Sigmoid colon (tissue), 7 donors: Measurements from ENCODE around the gene CDH15. TPM values are rescaled to one million over a fixed set of nuclear protein-coding genes. Genes with fewer than 3 reads are reported as not detected.

Experiments used
- DNase-seq: peaks from one replicate; pipeline ENCODE4 v3.0.0-alpha.2; 2019
- H3K27ac ChIP-seq, 4 donors: fragments of 200-600 bp; sonication (generic); one replicate each; pipeline ENCODE4 v1.5.1; 2016 to 2019; ENCODE audit warnings: mild to moderate bottlenecking in 1 of 4
- H3K27me3 ChIP-seq, 3 donors: fragments of 200-600 bp; sonication (generic); one replicate each; pipeline ENCODE4 v1.5.1; 2019; ENCODE audit warnings: mild to moderate bottlenecking in 1 of 3
- H3K36me3 ChIP-seq, 4 donors: fragments of 200-600 bp; sonication (generic); one replicate each; pipeline ENCODE4 v1.5.1; 2016 to 2019
- H3K4me1 ChIP-seq, 4 donors: fragments of 200-600 bp; sonication (generic); one replicate each; pipeline ENCODE4 v1.5.1; 2017 to 2019
- H3K4me3 ChIP-seq, 4 donors: fragments of 200-600 bp; sonication (generic); one replicate each; pipeline ENCODE4 v1.5.1; 2017 to 2019; ENCODE audit warnings: mild to moderate bottlenecking in 2 of 4, moderate library complexity in 1 of 4
- H3K9me3 ChIP-seq, 4 donors: fragments of 200-600 bp in 3 of 4; sonication (generic) in 3 of 4; one replicate each; pipeline versions ENCODE4 v1.5.1 to v1.6.1; 2013 to 2019
- EP300 ChIP-seq, 4 donors: sonication (generic); formaldehyde crosslinking; IDR thresholded peaks; one replicate each; pipeline ENCODE4 v1.6.1; 2017; ENCODE audit warnings: antibody characterized with exemption in 4 of 4
- POLR2A ChIP-seq, 2 donors: fragments of 450-650 bp; IDR thresholded peaks; one replicate each; pipeline ENCODE4 v1.6.1; 2016; ENCODE audit warnings: antibody characterized with exemption in 2 of 2, mild to moderate bottlenecking in 2 of 2, moderate library complexity in 2 of 2
- POLR2AphosphoS5 ChIP-seq, 4 donors: sonication (generic); formaldehyde crosslinking; IDR thresholded peaks; one replicate each; pipeline ENCODE4 v1.6.1; 2017; ENCODE audit warnings: antibody characterized with exemption in 4 of 4
- WGBS, 2 donors: extraction: QIAGEN DNeasy Blood & Tissue Kit; methylation state at CpG; one replicate each; pipeline ENCODE4 v1.1.7; 2013; 5-methylcytosine and 5-hydroxymethylcytosine counted together
- intact Hi-C: fragments of 100-400 bp; cut with DNase I; formaldehyde crosslinking; loops from one replicate; pipeline ENCODE4 v1.15.1; 2023
- polyA plus RNA-seq, 3 donors: library from polyadenylated mRNA; stranded (reverse); fragments of 200-250 nt; gene quantifications; one replicate each; pipeline ENCODE4 v1.2.3, GENCODE V29; 2013
- total RNA-seq, 4 donors: library from RNA; depleted of rRNA; stranded (reverse); fragments of >200 nt; gene quantifications; one replicate each; pipeline ENCODE4 v1.1.0, GENCODE V29; 2016
- TF ChIP-seq, protein P1 (sequence below), 4 experiments: fragments of 450-650 bp in 3 of 4; fragments of 200-600 bp in 1 of 4; IDR thresholded peaks; one replicate each; pipeline ENCODE4 v1.5.1; 2016 to 2019; ENCODE audit warnings: antibody characterized with exemption in 4 of 4, mild to moderate bottlenecking in 3 of 4, moderate library complexity in 2 of 4
- donor health status: healthy with polysubstance abuse.
- donor health status: Bipolar disorder and iron deficiency.
- donor health status: healthy.

The CDH15 gene
- total and polyA plus RNA-seq, 7 donors = 0.01 TPM; not detected in 6

GRCh38 chr16:89133457-89134127 lies 38.0 kb upstream of the CDH15 start:
- Histone ChIP-seq H3K4me1 (no peaks in the 10 kb centered on the region), H3K27me3 (no peaks in the 10 kb centered on the region), H3K4me3 (no peak overlapping the region), H3K27ac (no peak overlapping the region), H3K36me3 (peaks cover 6 to 67% (median 28%) of the 10 kb centered on the region in 4 donors), H3K9me3 (no peaks in the 10 kb centered on the region)
- TF ChIP-seq, protein P1, sequence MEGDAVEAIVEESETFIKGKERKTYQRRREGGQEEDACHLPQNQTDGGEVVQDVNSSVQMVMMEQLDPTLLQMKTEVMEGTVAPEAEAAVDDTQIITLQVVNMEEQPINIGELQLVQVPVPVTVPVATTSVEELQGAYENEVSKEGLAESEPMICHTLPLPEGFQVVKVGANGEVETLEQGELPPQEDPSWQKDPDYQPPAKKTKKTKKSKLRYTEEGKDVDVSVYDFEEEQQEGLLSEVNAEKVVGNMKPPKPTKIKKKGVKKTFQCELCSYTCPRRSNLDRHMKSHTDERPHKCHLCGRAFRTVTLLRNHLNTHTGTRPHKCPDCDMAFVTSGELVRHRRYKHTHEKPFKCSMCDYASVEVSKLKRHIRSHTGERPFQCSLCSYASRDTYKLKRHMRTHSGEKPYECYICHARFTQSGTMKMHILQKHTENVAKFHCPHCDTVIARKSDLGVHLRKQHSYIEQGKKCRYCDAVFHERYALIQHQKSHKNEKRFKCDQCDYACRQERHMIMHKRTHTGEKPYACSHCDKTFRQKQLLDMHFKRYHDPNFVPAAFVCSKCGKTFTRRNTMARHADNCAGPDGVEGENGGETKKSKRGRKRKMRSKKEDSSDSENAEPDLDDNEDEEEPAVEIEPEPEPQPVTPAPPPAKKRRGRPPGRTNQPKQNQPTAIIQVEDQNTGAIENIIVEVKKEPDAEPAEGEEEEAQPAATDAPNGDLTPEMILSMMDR (IDR thresholded peaks at IDR 0.05) = no peak
- TF ChIP-seq POLR2A (IDR thresholded peaks at IDR 0.05) = no peak
- TF ChIP-seq EP300 (IDR thresholded peaks at IDR 0.05) = no peak
- TF ChIP-seq POLR2AphosphoS5 (IDR thresholded peaks at IDR 0.05) = no peak
- WGBS, 2 donors = 97% methylated on average over 25 of the region's 25 CpGs
- intact Hi-C loops = no loop called here
- DNase-seq = no peak

- TF ChIP-seq POLR2AphosphoS5 (IDR thresholded peaks at IDR 0.05) = no peak
- no peak for TF ChIP-seq POLR2A (IDR thresholded peaks at IDR 0.05)
- TF ChIP-seq, protein P1 (IDR thresholded peaks at IDR 0.05) = no peak
- no peak for TF ChIP-seq EP300 (IDR thresholded peaks at IDR 0.05)
- H3K4me3 ChIP-seq = no peak overlapping the region
- 95 to 97% methylated on average over 20 of the region's 20 CpGs for WGBS, 2 donors
- no peak overlapping the region for H3K27ac ChIP-seq
- H3K27me3 ChIP-seq = no peaks in the 10 kb centered on the region
- DNase-seq = no peak
- H3K36me3 ChIP-seq = peaks cover 6 to 72% (median 28%) of the 10 kb centered on the region in 4 donors
- intact Hi-C loops = no loop called here
- no peaks in the 10 kb centered on the region for H3K9me3 ChIP-seq
- no peaks in the 10 kb centered on the region for H3K4me1 ChIP-seq
Measured at GRCh38 chr16:89134269-89134668, 37.3 kb upstream of the CDH15 start.

GRCh38 chr16:89135166-89135565 lies 36.4 kb upstream of the CDH15 start:
- Histone ChIP-seq H3K27ac (no peak overlapping the region), H3K27me3 (no peaks in the 10 kb centered on the region), H3K4me3 (no peak overlapping the region), H3K36me3 (peaks cover 6 to 80% (median 25%) of the 10 kb centered on the region in 4 donors), H3K9me3 (no peaks in the 10 kb centered on the region), H3K4me1 (no peaks in the 10 kb centered on the region)
- WGBS, 2 donors = 95% methylated on average over 11 of the region's 11 CpGs
- no peak for DNase-seq
- TF ChIP-seq, protein P1 (IDR thresholded peaks at IDR 0.05) = no peak
- TF ChIP-seq POLR2AphosphoS5 (IDR thresholded peaks at IDR 0.05) (no peak), POLR2A (IDR thresholded peaks at IDR 0.05) (no peak), EP300 (IDR thresholded peaks at IDR 0.05) (no peak)
- intact Hi-C loops = no loop called here

DNA sequence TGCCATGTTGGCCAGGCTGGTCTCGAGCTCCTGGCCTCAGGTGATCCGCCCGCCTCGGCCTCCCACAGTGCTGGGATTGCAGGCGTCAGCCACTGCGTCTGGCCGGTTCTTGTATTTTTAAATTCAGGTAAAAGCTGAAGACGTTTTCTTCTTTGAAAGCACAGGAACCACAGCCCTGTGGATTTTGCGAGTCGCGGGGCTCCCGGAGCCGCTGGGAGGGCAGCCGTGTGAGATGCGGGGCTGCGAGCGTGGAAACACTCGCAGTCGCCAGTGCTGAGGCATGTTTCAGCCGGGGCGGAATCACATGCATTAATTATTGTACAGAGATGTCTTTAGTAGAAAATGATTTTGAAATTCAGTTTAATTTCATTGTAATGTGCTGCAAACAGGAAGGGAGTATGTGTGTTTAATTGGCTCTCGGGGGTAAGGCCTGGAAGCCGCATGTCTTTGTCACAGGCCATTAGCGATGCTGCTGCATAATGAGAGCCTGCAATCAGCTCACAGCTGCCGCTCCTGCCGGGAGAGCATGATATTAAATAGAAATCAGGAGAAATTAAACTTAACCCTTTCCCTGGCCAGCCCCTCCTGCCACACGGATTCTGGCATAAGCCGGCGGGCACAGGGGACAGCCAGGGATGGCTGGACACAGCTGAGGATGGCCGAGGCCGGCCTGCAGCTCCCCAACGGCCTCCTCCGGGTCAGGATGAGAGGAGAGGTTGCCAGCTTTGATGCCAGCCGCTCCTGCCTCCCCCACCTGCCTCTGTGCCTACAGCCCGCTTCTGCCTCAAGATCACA lies 35.4 kb upstream of the CDH15 start:
- 94 to 95% methylated on average over 35 of the region's 35 CpGs for WGBS, 2 donors
- peaks cover 6 to 89% (median 27%) of the 10 kb centered on the region in 4 donors for H3K36me3 ChIP-seq
- TF ChIP-seq, protein P1 (IDR thresholded peaks at IDR 0.05) = no peak
- TF ChIP-seq EP300 (IDR thresholded peaks at IDR 0.05) = no peak
- no peak for TF ChIP-seq POLR2AphosphoS5 (IDR thresholded peaks at IDR 0.05)
- no peak for TF ChIP-seq POLR2A (IDR thresholded peaks at IDR 0.05)
- H3K4me3 ChIP-seq = no peak overlapping the region
- no peak for DNase-seq
- intact Hi-C loops = no loop called here
- H3K27me3 ChIP-seq = no peaks in the 10 kb centered on the region
- H3K9me3 ChIP-seq = no peaks in the 10 kb centered on the region
- H3K27ac ChIP-seq = no peak overlapping the region
- no peaks in the 10 kb centered on the region for H3K4me1 ChIP-seq
